GM18498 (cell line): Measurements from ENCODE around the gene CALML5.

Experiments used
- ATAC-seq: cut with Tn5 transposase; IDR thresholded peaks from one replicate; pipeline ENCODE4 v1.9.1; 2021; ENCODE audit warnings: mild to moderate bottlenecking, moderate library complexity; ENCODE audit not compliant: unreplicated experiment

Gene CALML5

DNA sequence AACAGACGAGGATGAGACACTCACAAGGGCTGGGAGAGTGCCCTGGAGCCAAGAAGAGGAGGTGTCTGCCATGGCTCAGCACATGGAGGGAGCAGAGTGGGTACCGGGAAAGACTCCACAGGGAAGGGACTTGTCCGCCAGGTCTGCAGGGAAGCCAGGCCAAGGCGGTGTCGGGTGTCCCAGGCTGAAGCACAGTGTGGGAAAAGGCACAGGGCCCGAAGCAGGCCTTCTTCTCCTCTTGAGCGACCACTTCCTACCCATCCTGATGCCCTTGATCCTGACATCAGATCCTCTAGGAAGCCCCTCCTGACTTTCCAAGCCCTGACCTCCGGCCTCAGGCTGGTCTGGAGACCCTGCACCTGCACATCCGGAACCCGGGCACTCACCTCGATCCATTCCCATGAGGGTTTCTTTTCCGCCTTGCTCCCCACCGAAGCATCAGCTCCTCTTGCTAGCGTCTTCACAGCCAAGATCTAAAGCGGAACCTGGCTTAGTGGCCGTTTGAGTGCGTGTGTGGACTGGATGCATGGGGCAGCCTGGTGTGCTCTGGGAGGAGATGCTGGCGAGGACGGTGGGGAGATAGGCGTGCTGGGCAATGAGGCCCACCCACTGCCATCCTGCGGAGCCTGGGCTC lies 33.8 kb upstream of the CALML5 start:
- ATAC-seq, result no peak

DNA sequence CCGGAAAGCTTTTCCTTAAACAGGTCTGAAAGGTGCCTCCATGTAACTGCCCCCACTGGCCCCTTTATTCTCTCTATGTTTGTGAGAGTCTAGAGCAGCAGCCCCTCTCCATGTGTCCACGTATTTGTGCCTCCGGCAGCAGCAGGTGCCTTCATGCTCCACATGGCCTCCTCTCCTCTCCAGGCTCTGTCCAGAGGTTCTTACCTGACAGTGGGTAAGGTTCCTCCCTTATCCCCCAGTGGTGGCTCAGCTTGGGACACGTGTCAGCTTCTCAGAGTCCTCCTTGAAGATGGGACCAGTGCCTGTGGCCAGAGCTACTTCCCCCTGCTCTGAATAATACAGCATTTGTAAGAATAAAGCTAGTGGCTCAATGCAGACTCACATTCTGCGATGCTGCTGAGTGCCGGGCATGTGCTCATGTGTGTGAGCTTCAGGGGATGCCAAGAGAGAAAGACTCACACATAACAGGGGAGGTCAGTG lies 33.3 kb upstream of the CALML5 start:
- ATAC-seq, result no peak

DNA sequence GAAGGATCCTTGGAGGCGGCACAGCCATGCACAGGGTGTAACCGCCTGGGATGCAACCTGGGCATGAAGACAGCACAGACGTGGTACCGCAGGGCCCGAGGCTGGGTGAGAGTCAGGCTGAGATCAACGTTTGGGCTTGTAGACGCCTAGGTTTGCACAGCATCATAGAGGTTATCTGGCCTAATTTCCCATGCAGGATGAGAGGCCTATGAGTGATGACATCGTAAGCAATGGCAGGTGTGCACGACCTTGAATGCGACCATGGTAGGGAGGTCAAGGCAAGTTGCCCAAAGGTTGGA lies 32.9 kb upstream of the CALML5 start:
- ATAC-seq, result no peak

DNA sequence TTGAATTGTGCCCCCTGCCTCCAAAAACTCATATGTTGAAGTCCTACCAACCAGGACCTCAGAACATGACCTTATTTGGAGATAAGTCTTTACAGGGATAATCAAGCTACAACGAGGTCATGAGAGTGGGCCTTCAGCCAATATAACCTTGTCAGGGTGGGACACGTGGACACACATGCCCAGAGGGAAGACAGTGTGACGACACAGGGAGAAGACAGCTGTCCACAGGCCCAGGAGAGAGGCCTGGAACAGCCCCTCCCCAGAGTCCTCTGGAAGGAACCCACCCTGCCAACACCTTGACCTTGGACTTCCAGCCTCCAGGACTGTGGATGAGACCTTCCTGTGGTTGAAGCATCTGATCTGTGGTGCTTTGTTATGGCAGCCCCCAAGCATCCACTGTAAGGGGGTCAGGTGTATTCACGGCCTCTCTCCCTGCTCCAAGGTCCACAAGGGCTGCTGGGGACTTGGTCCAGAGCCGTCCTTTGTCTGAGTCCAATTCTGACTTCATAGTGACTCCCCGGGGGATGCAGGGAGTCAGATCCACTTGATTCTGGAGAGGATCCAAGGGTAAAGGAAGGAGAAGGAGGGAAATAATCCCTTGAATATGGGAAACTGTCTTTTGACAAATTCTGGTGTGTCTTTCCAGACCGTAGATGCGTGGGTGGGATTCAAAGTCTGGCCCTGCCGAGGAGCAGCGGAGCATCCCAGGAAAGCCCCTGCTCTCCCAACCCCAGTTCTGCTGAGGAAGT lies 32.4 kb upstream of the CALML5 start:
- ATAC-seq, result no peak

DNA sequence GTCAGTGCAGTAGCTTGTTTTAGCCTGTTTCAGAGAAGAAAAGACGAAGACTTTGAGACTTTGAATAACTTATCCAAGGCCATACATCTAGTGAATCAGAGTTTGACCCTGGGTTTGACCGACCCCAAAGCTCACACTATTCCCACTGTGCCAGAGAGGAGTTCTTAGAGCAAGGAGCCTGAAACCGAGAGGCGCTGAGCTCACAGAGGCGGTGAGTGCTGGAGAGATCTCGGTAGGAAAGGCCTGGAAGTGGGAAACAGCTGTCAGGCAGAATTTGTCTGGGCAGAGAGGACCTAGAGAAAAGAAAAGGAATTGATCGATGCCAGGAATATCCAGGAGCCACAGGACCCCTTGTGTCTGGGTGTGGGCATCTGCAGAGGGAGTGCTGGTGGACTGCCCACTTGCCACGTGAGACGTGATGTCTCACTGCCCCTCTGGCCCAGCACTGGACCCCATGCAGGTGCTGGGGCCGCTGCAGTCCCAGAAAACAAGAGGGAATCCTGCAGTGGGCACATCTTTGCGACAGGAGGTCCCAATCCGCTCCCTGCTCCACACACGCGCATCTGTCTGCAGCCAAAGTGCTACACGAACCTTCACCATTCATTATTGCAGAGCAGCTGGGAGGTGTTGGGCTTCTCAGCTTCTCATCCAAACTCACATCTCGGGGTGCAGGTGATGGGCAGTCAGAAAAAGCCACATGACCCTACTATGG lies 31.6 kb upstream of the CALML5 start:
- no peak for ATAC-seq

DNA sequence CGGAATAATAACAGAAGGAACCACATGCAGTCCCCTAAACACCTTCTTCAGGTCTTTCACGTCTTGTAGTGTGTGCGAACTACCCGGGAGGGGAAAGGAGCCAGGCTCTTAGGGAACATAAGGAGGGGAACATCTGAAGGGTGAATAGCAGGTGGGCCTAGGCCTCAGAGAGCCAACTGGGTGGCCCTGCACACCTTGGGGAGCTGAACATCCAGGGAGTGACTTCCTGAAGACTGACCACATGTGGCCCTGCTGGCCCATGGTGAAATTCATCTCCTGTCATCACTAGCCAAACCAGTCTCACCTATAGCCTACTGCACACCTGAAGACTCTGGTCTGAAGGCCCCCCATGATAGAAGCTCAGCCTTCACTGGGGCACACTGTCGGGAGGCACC lies 31.0 kb upstream of the CALML5 start:
- ATAC-seq, result no peak

DNA sequence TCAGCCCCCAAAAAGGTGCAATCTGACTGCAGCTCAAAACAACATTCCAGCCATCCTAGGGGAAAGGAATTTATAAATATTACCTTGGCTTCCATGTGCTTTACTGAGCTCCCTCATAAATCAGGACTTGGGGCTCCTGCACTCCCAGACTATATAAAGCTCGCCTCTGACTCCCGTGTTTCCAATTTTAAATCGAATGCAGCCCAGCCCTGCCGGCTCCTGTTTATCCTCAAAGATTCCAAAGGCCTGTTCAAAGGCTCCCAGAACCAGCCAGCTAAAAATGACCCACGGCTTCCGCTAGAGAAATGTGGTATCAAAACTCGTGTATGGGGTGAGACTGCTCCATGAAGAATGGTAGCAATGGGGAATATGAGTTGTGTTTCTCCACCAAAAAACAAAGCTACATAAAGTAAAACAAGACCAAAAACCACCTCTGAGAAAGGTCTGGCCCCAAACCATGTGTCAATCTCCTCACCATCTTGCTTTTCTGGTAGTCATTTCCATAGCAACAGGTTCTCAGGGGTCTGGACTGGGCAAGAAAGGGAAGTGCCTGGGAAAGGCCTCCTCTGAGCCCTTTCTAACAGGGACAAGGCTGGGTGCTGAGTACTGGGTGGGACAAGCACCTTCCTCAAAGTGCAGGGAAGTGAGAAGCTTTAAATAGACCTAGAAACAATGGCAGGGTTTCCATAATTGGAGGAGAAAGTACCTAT lies 30.5 kb upstream of the CALML5 start:
- ATAC-seq, result no peak

DNA sequence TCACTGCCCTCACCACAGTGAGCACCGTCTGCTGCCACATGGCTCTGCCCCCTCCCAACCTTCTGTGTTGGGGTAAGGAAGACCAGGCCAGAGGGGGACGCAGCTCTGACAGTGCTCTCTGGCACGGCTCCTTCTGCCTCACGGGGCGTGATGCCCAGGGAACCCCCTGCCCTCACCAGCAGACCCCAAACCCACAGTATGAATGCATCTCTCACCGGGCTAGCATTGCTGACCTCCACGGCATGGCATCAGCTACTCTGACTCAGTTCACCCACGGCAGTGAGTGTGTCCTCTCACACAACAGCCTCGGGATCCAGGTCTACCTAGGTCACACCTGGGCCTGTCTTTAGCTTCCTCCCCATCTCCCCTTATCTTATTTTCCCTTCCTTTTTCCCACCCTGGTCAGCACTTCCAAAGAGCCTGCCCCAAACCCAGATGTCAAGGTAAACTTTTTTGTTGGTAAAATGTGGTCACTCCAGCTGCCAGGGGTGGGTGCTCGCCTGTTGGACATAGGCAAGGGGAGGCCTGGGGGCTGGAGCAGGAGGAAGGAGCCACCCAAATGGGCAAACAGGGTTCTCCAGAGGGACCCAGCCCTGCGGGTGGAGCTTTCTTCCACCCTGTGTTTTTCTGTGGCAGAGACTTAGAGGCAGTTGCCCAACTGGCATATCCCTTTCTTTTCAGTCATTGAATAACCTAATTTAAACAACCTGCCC lies 29.8 kb upstream of the CALML5 start:
- ATAC-seq, result no peak

DNA sequence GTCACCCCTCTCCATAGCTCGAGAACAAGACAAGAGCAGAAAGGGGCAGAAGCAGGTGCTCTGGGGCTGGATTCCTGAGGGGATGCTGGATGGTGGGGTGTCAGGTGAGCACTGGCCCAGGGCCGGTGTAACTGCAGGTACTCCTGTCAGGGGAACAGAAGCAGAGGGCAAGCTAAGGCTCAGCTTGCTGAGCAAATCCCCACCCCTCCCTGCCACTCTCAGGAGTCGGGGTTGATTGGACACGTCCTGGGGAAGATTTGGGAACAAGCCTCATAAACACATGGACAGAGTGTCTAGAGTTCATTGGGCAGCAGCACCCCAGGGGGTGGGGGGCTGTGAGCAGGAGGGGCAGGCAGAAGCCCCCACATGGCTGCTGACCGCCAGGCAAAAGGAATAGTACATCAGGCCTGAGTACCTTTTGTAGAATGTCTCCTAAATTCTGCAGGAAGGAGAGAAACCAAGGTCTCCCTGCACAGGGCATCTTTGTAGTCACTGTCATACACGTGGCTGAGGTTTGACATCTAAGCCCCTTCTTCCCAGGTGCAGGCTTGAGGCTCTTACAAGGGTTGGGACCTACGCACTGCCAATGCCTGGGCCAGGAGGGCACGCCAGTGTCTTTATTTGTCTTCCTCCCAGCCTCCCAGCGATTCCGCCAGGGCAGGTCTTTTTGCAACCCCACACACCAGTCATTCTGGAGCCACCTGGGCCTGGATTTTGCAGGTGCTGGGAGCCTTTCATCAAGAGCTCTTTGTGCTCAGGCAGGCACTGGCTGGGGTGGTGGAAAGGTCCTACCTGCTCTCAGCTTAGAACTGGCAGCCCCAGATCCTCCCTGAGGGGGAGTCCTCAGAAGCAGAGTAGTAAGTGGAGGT lies 28.2 kb upstream of the CALML5 start:
- no peak for ATAC-seq

DNA sequence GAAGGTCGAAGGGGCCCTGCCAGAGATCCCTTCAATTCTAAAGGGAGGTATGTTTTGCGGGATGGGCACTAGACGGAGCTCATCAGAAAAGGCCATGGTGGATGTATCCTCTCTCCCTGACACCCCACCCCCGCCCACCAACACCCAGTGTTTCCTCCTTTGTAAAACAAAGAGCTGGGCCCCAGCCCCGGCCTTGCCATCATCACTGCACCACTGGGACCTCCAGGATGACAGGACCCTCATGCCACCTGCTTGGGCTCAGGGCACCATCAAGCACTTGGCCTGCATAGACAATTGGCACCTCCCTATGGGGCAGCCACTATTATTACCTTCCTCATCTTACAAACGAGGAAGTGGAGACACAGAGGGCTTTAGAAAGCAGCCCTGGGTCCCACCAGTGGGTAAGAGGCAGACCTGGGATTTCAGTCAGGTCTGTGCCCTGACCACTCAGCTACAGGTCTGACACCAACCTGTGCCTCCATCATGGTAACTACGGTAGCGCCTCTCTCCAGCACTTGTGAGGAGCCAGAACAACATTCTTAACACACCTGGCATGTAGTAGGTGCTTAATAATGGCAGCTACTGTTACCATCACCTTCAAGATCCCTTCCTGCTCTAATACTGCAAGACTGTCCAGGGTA lies 27.4 kb upstream of the CALML5 start:
- no peak for ATAC-seq

DNA sequence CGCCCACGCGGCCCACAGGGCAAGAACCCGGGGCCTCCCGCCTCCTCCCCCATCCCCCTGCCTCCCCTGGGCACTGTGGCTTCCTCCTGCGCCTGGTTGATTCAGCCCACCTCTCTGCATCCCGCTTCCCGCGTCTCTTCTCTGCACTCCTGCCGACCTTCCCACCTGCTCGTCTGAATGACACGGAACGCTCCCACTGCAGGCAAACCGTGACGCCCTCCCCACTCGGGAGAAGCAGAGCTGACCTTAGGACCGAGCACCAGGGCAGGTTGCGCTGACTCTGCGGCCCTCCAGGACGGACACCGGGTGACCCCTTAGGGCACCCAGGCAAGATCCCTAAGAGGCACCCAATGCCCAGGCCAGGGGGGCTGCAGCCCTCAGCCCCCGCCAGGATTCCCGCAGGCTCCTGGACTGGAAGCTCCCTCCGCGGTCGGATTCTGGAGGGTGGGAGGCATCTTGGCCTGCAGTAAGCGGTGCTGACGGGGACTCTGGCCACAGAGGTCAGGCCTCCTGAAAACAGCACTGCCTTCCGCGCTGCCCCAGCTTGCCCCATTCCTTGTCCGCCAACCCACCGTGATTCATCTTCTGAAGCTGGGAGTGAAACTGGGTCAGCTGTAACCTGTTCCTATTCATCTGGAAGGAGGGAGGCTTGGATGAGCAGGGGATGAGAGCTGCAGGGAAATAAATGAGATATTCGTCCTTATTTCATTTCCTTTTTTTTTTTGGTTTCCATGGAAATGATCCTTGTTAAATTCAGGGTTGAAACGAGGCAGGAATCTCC lies 26.4 kb upstream of the CALML5 start:
- no peak for ATAC-seq

DNA sequence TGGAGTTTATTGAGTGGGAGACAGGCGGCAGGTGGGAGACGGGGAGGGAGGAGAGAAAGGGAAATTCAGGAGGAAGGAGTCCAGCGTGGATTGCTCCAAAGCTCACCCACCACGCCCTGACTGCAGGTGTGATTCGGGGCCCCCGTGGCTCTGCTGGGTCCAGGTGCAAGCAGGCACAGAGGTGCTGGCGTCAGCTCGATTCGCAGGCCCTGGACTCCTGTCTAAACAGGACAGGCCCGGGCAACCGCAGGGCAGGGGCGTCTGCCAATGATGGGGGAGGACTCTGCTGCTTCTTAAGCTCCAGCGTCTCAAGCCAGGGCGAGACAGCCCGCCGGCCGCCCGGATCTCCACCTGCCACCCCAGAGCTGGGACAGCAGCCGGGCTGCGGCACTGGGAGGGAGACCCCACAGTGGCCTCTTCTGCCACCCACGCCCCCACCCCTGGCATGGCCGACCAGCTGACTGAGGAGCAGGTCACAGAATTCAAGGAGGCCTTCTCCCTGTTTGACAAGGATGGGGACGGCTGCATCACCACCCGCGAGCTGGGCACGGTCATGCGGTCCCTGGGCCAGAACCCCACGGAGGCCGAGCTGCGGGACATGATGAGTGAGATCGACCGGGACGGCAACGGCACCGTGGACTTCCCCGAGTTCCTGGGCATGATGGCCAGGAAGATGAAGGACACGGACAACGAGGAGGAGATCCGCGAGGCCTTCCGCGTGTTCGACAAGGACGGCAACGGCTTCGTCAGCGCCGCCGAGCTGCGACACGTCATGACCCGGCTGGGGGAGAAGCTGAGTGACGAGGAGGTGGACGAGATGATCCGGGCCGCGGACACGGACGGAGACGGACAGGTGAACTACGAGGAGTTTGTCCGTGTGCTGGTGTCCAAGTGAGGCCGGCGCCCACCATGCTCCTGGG lies 25.5 kb upstream of the CALML5 start, which contains the start of gene CALML3:
CALML3 (plus strand) TSS at position 321 of the 920 bp plus-strand sequence; CDS start at position 446, 125 bp downstream.
- ATAC-seq, result no peak

DNA sequence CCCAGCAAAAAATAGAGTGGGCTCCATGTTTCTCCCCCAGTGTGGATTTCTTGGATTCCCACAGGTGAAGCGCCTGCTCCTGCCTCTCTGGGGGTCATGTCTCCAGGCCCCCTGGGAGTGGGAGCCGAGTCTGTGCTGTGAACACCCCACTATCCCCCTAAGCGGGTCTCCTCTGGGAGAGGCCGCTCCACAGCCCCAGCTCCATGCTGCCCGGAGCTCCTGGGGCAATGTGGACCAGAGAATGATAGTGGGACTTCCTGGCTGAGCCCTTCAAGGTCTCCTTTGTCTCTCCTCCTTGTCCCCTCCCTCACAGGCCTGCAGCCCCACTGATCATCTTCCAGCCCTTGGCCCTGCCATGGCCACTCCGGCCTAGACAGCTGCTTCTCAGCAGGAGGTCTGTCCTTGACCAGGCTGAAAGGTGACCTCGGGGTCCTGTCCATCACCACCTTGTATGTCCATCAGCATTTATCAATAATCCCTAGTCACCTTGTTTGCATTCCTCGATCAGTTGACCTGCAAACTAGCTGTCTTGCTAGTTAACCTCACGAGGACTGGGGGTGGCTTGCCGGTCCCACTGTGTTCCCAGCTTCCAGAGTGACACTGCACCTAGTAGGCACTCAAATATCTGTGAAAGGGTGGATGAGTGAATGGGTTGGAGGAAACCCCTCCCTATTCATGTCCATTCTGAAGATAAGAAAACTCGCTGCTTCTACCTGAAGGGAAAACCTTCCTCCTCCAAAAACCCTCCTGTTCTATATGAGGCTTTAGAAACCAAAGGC lies 24.6 kb upstream of the CALML5 start:
- ATAC-seq, result no peak

DNA sequence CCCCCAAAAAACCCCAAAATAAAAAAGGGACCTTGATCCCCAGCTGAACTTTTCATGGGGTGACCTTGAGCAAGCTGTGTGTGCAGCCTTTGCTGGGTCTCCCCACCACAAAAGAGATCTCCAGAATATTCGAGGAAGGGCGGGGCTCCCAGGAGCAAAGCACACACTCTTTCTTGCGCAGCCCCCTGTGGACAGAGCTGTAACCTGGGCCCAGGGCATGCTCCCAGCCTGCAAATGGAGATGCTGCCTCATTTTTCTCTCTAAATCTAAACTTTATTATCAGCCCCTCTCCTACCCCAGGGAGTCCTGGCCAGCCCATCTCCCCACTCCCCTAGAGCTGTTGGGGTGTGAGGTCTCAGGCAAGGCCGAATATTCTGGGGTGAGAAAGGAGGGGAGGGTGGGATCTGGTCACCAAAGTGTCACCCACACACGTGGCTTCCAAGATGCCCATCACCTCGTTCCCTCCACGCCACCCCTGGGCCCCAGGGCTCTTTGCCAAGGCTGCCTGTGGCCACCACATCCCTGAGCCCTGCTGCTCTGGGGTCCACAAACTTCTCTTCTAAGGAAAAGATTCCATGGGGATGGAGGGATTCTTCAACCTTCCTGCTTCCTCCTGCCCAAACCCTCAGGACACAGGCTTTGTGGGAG lies 23.7 kb upstream of the CALML5 start:
- no peak for ATAC-seq

DNA sequence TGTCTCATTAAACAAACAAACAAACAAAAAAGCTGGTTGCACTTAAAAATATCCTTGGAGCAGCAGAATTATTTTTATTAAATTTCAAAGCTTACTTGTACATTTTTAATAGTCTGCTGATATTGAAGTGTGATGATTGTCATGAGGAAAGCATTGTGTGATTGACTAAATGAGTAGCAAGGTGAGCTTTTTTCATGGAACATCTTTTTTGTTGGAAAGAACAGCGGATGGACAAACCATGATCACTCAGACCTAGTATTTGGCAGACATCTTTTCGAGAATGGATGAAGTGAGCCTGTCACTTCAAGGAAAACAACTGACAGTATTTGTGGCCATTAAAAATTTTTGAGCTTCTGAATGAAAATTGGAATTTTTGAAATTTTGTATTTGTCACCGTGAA lies 19.7 kb upstream of the CALML5 start:
- ATAC-seq, result no peak

DNA sequence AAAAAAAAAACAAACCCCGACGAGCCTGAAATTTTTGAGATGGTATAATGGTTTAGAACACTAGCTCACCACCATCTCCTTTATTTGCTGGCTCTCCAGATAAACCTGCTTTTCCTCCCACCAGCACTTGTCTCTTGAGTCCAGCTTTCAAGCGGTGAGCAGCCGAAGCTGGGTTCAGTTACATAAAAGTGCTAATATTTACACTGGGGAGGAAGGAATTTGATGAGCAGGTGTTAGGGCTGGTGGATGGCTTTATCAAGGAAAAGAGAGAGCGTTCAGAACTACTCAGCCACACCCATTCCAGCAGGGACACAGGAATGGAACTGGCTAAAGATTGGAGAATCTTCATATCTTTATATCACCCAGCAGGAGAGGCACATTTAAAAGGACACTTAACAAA lies 18.8 kb upstream of the CALML5 start:
- no peak for ATAC-seq
